ENCODE results near the gene UBQLN4. TPM values are rescaled to one million over a fixed set of nuclear protein-coding genes. Genes with fewer than 3 reads are reported as not detected.
A peak's percentile ranks its signal among the peaks of the same experiment; 100 is the strongest.

The UBQLN4 gene
- total RNA-seq, 1 donor from 2014 or later, result 97.8 TPM

- Mint-ChIP-seq H3K36me3 (ENCODE audit: insufficient read depth) (peaks cover 6% of the 10 kb centered on the region), H3K4me1 (ENCODE audit: low read depth) (peaks cover 22% of the 10 kb centered on the region), H3K4me3 (ENCODE audit: low read depth) (no peak overlapping the region), H3K9me3 (ENCODE audit: low read depth) (no peaks in the 10 kb centered on the region), H3K27ac (peak overlapping the region; percentile 16), H3K27me3 (no peaks in the 10 kb centered on the region)
- DNase-seq (ENCODE audit: low spot score, unreplicated experiment), result no peak
- no peak for TF ChIP-seq CTCF (IDR thresholded peaks at IDR 0.05; ENCODE audit: unreplicated experiment)
Measured at GRCh38 chr1:156065871-156066270, 12.3 kb upstream of the UBQLN4 start.

DNA sequence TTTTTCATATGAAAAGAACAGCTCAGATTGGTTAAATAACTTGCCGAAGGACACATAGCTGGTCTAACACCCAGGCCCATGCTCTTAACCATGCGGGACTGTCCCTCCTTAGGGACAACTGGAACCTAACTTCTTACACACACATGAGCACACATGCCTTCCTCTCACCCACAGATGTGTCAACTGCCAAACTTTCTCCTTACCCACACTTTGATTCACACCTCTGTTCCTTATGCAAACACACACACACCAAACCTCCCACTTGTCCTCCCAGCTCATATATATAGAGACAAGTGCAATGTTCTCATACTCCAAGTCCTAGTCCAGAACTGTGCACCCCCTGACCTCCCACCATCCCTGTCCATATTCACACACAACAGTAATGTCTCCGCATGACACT is 11.6 kb upstream of the UBQLN4 start:
- H3K4me3 Mint-ChIP-seq (ENCODE audit: low read depth), result no peak overlapping the region
- peaks cover 6% of the 10 kb centered on the region for H3K36me3 Mint-ChIP-seq (ENCODE audit: insufficient read depth)
- H3K9me3 Mint-ChIP-seq (ENCODE audit: low read depth), result no peaks in the 10 kb centered on the region
- H3K27ac Mint-ChIP-seq, result peak overlapping the region; percentile 18
- peaks cover 23% of the 10 kb centered on the region for H3K4me1 Mint-ChIP-seq (ENCODE audit: low read depth)
- TF ChIP-seq CTCF (IDR thresholded peaks at IDR 0.05; ENCODE audit: unreplicated experiment), result no peak
- H3K27me3 Mint-ChIP-seq, result no peaks in the 10 kb centered on the region
- DNase-seq (ENCODE audit: low spot score, unreplicated experiment), result no peak

- Mint-ChIP-seq H3K36me3 (ENCODE audit: insufficient read depth) (peaks cover 6% of the 10 kb centered on the region), H3K27me3 (no peaks in the 10 kb centered on the region), H3K27ac (no peak overlapping the region), H3K4me1 (ENCODE audit: low read depth) (peaks cover 23% of the 10 kb centered on the region), H3K9me3 (ENCODE audit: low read depth) (no peaks in the 10 kb centered on the region), H3K4me3 (ENCODE audit: low read depth) (no peak overlapping the region)
- DNase-seq (ENCODE audit: low spot score, unreplicated experiment), result no peak
- no peak for TF ChIP-seq CTCF (IDR thresholded peaks at IDR 0.05; ENCODE audit: unreplicated experiment)
Measured at GRCh38 chr1:156064615-156065014, 11.0 kb upstream of the UBQLN4 start.

GRCh38 chr1:156063997-156064285 is 10.3 kb upstream of the UBQLN4 start:
- no peak for TF ChIP-seq CTCF (IDR thresholded peaks at IDR 0.05; ENCODE audit: unreplicated experiment)
- no peak for DNase-seq (ENCODE audit: low spot score, unreplicated experiment)
- peak overlapping the region; percentile 93 for H3K27ac Mint-ChIP-seq
- no peaks in the 10 kb centered on the region for H3K9me3 Mint-ChIP-seq (ENCODE audit: low read depth)
- H3K27me3 Mint-ChIP-seq, result no peaks in the 10 kb centered on the region
- H3K4me3 Mint-ChIP-seq (ENCODE audit: low read depth), result no peak overlapping the region
- H3K4me1 Mint-ChIP-seq (ENCODE audit: low read depth), result peaks cover 24% of the 10 kb centered on the region
- peaks cover 6% of the 10 kb centered on the region for H3K36me3 Mint-ChIP-seq (ENCODE audit: insufficient read depth)

- peak overlapping the region; percentile 96 for H3K4me3 Mint-ChIP-seq (ENCODE audit: low read depth)
Measured at GRCh38 chr1:156062189-156062588, 8.6 kb upstream of the UBQLN4 start.

More at GRCh38 chr1:156062189-156062588, 8.6 kb upstream of the UBQLN4 start:
- Mint-ChIP-seq H3K36me3 (ENCODE audit: insufficient read depth) (peaks cover 5% of the 10 kb centered on the region), H3K27ac (peak overlapping the region; percentile 98), H3K4me1 (ENCODE audit: low read depth) (peaks cover 24% of the 10 kb centered on the region), H3K9me3 (ENCODE audit: low read depth) (no peaks in the 10 kb centered on the region), H3K27me3 (no peaks in the 10 kb centered on the region)
- no peak for TF ChIP-seq CTCF (IDR thresholded peaks at IDR 0.05; ENCODE audit: unreplicated experiment)
- no peak for DNase-seq (ENCODE audit: low spot score, unreplicated experiment)
